ENCODE results near the gene FASTKD1.

The FASTKD1 gene

GRCh38 chr2:169509955-169510354 lies 63.7 kb downstream of the FASTKD1 start:
- no peak for DNase-seq (ENCODE audit: extremely low read depth in 1 of 2, low read depth in 1 of 2)

GRCh38 chr2:169509298-169509885 lies 64.3 kb downstream of the FASTKD1 start, which contains the start of gene KLHL41:
KLHL41 (plus strand) TSS chr2:169509702; CDS start chr2:169509779, 77 bp downstream.
- no peak for DNase-seq (ENCODE audit: extremely low read depth in 1 of 2, low read depth in 1 of 2)

GRCh38 chr2:169507698-169508097 lies 66.0 kb downstream of the FASTKD1 start:
- DNase-seq (ENCODE audit: extremely low read depth in 1 of 2, low read depth in 1 of 2) = no peak

- DNase-seq (ENCODE audit: extremely low read depth in 1 of 2, low read depth in 1 of 2) = no peak
These were observed 69.0 kb downstream of the FASTKD1 start for GRCh38 chr2:169504651-169505050.

GRCh38 chr2:169495310-169495928 lies 78.2 kb downstream of the FASTKD1 start:
- no peak for DNase-seq (ENCODE audit: extremely low read depth in 1 of 2, low read depth in 1 of 2)

- no peak for DNase-seq (ENCODE audit: extremely low read depth in 1 of 2, low read depth in 1 of 2)
These were observed 80.3 kb downstream of the FASTKD1 start for GRCh38 chr2:169493360-169493759.

GRCh38 chr2:169491378-169491777 lies 82.3 kb downstream of the FASTKD1 start:
- no peak for DNase-seq (ENCODE audit: extremely low read depth in 1 of 2, low read depth in 1 of 2)

- DNase-seq (ENCODE audit: extremely low read depth in 1 of 2, low read depth in 1 of 2) = no peak
These were observed 82.8 kb downstream of the FASTKD1 start for GRCh38 chr2:169490834-169491233.

- DNase-seq (ENCODE audit: extremely low read depth in 1 of 2, low read depth in 1 of 2) = no peak
These were observed 87.2 kb downstream of the FASTKD1 start for GRCh38 chr2:169486487-169486886.

- DNase-seq (ENCODE audit: extremely low read depth in 1 of 2, low read depth in 1 of 2) = no peak
These were observed 88.0 kb downstream of the FASTKD1 start for GRCh38 chr2:169485650-169486138.

GRCh38 chr2:169480079-169480465 lies 93.6 kb downstream of the FASTKD1 start:
- no peak for DNase-seq (ENCODE audit: extremely low read depth in 1 of 2, low read depth in 1 of 2)
